HG03558 (cell line): ENCODE measurements around the gene ASCC2.
"Not testable (repeated sequence)": the region's sequence is repeated elsewhere in the genome, so short reads cannot be mapped to it uniquely, and the experiment has no call there.

ENCODE experiments used
- ATAC-seq: cut with Tn5 transposase; IDR thresholded peaks from one replicate; pipeline ENCODE4 v1.9.1; 2021; ENCODE audit warnings: moderate number of reproducible peaks; ENCODE audit not compliant: unreplicated experiment; ENCODE audit errors: extremely low read depth

Gene ASCC2

GRCh38 chr22:29860006-29860766, 22.1 kb upstream of the ASCC2 start:
- no peak for ATAC-seq

- ATAC-seq = not testable (repeated sequence)
These were observed 21.0 kb upstream of the ASCC2 start for GRCh38 chr22:29859030-29859429.

- no peak for ATAC-seq
These were observed 18.4 kb upstream of the ASCC2 start for GRCh38 chr22:29856496-29856895.

- no peak for ATAC-seq
These were observed 17.6 kb upstream of the ASCC2 start for GRCh38 chr22:29855611-29856181.

GRCh38 chr22:29854432-29854831, 16.4 kb upstream of the ASCC2 start:
- no peak for ATAC-seq

GRCh38 chr22:29848111-29848510, 10.0 kb upstream of the ASCC2 start:
- no peak for ATAC-seq

GRCh38 chr22:29846290-29846689, 8.2 kb upstream of the ASCC2 start:
- ATAC-seq = no peak

- no peak for ATAC-seq
These were observed 4.7 kb upstream of the ASCC2 start for GRCh38 chr22:29842740-29843139.

- ATAC-seq = no peak
These were observed 4.1 kb upstream of the ASCC2 start for GRCh38 chr22:29842172-29842571.

GRCh38 chr22:29840498-29840897, 2.4 kb upstream of the ASCC2 start:
- ATAC-seq = no peak

- no peak for ATAC-seq
These were observed 965 bp upstream of the ASCC2 start for GRCh38 chr22:29839039-29839438.

GRCh38 chr22:29838599-29838956, 504 bp upstream of the ASCC2 start:
- ATAC-seq = no peak

GRCh38 chr22:29836791-29837370, 1.2 kb downstream of the ASCC2 start:
- not testable (repeated sequence) for ATAC-seq

- no peak for ATAC-seq
These were observed 4.0 kb downstream of the ASCC2 start for GRCh38 chr22:29834046-29834445.

- ATAC-seq = no peak
These were observed 4.6 kb downstream of the ASCC2 start for GRCh38 chr22:29833392-29833965.

GRCh38 chr22:29831958-29832357, 6.1 kb downstream of the ASCC2 start:
- no peak for ATAC-seq

GRCh38 chr22:29831186-29831921, 6.7 kb downstream of the ASCC2 start:
- no peak for ATAC-seq

- ATAC-seq = no peak
These were observed 7.5 kb downstream of the ASCC2 start for GRCh38 chr22:29830585-29830984.

- not testable (repeated sequence) for ATAC-seq
These were observed 10.3 kb downstream of the ASCC2 start for GRCh38 chr22:29827726-29828125.

- no peak for ATAC-seq
These were observed 11.0 kb downstream of the ASCC2 start for GRCh38 chr22:29827091-29827490.

GRCh38 chr22:29825578-29825977, 12.5 kb downstream of the ASCC2 start:
- ATAC-seq = no peak
